ENCODE measurements around the gene PAK6. TPM values are rescaled to one million over a fixed set of nuclear protein-coding genes. Genes with fewer than 3 reads are reported as not detected.

The PAK6 gene
- total RNA-seq, 1 donor from 2014 or later = 13.2 TPM

DNA sequence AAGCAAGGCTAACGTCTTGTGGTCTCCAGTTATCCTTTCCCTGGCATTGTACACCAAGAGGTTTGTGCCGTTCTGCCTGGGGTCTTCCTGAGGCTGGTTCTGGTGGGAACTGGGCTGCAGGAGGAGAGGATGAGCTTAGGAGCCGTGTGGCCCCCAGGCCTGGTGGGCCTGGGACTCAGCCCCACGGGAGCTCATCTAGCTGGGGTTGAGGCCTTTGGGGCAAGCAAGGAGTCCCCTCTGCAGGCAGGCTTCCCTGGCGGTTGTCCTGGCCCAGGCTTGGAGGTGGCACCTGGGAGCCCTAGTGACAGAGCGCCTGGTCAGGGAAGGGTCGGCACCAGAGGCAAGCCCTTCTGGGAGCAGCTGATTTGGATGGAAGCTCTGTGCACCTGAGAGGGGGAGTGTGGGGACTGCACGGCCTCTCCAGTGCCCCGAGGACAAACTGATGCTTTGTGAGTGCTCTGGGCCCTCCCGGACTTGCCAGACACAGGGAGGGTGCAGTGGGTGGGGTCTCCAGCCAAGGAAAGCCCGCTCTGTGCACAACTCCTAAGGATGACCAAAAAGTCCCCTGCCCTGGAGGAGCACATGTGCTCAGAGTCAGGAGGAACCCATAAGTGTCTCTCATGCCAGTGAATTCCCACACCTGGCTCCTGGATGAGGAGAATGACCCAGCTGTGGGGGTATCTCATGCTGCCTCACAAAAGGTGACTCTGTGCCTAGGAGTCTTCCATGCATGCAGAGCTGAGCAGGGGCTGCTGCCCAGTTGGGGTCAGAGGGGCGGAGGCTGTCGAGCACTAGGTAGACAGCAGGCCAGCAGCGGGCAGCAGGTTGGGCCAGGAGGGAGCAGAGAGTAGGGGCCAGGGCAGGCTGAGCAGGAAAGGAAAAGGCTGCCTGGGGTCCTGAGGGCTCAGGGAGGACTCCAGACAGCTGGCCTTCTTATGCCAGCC is 2.7 kb downstream of the PAK6 start:
- no peak overlapping the region for H3K27ac Mint-ChIP-seq
- no peak for DNase-seq (ENCODE audit: low spot score, unreplicated experiment)
- H3K36me3 Mint-ChIP-seq (ENCODE audit: insufficient read depth) = no peaks in the 10 kb centered on the region

DNA sequence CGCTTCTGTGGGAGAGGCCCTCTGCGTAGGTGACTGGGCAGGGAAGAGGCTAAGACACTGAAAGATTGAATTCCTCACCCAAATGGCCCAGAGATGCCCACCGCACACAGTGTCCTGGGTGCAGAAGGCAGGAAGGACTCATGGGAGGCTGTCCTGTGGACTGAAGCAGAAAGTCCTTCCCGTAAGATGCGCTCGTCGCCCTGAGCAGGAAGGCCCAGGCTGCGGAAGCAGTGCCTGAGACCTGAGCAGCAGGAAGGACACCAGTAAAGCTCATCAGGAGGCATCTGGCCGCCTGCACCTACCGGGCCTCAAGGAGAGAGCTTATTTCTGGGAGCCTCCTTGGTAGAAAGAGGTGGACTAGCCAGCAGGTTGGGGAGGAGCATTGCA is 3.3 kb downstream of the PAK6 start:
- no peak for DNase-seq (ENCODE audit: low spot score, unreplicated experiment)
- Mint-ChIP-seq H3K27me3 (peaks cover 9% of the 10 kb centered on the region), H3K36me3 (ENCODE audit: insufficient read depth) (no peaks in the 10 kb centered on the region), H3K4me1 (ENCODE audit: low read depth) (peaks cover 22% of the 10 kb centered on the region), H3K27ac (no peak overlapping the region), H3K9me3 (ENCODE audit: low read depth) (no peaks in the 10 kb centered on the region), H3K4me3 (ENCODE audit: low read depth) (no peak overlapping the region)
- TF ChIP-seq, protein P1, sequence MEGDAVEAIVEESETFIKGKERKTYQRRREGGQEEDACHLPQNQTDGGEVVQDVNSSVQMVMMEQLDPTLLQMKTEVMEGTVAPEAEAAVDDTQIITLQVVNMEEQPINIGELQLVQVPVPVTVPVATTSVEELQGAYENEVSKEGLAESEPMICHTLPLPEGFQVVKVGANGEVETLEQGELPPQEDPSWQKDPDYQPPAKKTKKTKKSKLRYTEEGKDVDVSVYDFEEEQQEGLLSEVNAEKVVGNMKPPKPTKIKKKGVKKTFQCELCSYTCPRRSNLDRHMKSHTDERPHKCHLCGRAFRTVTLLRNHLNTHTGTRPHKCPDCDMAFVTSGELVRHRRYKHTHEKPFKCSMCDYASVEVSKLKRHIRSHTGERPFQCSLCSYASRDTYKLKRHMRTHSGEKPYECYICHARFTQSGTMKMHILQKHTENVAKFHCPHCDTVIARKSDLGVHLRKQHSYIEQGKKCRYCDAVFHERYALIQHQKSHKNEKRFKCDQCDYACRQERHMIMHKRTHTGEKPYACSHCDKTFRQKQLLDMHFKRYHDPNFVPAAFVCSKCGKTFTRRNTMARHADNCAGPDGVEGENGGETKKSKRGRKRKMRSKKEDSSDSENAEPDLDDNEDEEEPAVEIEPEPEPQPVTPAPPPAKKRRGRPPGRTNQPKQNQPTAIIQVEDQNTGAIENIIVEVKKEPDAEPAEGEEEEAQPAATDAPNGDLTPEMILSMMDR (IDR thresholded peaks at IDR 0.05; ENCODE audit: unreplicated experiment) = no peak

More for the DNA sequence above, 2.7 kb downstream of the PAK6 start:
- TF ChIP-seq, protein P1 (IDR thresholded peaks at IDR 0.05; ENCODE audit: unreplicated experiment) = no peak
- no peaks in the 10 kb centered on the region for H3K9me3 Mint-ChIP-seq (ENCODE audit: low read depth)
- peaks cover 22% of the 10 kb centered on the region for H3K4me1 Mint-ChIP-seq (ENCODE audit: low read depth)
- H3K4me3 Mint-ChIP-seq (ENCODE audit: low read depth) = no peak overlapping the region
- H3K27me3 Mint-ChIP-seq = peaks cover 9% of the 10 kb centered on the region

DNA sequence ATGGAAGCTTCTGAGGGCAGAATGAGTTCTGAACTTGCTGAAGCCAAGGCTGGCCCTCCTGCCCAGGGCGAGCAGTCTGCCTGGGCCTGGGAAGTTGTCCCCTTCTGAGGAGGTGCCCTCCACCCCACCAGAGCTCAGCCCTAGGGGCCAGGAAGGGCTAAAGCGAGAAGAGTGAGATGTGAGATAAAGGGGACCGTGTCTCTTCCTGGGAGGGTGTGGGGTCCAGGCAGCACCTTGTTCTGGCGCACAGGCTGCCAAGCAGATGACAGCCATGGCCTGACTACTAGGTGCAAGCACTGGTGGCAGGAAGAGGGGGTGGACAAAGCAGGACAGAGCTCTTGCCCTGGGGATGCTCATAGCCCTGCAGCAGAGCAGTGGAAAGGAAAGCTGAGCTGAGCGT is 3.7 kb downstream of the PAK6 start:
- no peak for DNase-seq (ENCODE audit: low spot score, unreplicated experiment)

DNA sequence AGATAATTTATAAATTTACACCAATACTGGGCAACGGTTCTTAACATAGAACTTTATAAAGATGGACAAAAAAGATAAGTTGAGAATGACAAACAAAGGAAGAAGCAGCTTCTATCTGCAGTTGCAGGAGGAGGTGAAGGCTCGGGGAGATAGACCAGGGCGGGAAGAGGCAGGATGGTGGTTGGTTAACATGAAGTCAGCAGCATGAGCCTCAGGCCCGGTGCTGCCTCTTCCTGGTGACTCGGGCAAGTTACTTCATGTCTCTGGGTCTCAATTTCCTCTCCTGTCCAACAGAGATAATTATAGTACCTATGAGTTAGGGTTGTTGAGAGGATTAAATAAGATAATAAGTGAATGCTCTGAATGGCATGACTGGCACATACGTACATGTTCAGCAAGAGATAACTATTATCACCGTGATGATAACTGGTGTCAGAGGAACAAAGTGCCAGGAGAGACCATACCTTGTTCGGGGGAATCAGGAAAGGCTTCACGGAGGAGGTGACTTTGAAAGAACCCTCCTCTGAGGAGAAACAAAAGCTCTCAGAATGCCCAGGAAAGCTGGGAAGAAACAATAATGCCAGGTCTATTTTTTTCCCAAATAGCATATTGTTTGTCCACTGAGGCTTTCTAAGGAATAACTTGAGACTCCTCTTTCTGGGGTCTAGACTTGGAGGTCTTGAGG is 4.4 kb downstream of the PAK6 start:
- Mint-ChIP-seq H3K4me3 (ENCODE audit: low read depth) (no peak overlapping the region), H3K36me3 (ENCODE audit: insufficient read depth) (no peaks in the 10 kb centered on the region), H3K4me1 (ENCODE audit: low read depth) (peaks cover 21% of the 10 kb centered on the region), H3K27ac (no peak overlapping the region), H3K9me3 (ENCODE audit: low read depth) (no peaks in the 10 kb centered on the region), H3K27me3 (peaks cover 11% of the 10 kb centered on the region)
- TF ChIP-seq, protein P1 (IDR thresholded peaks at IDR 0.05; ENCODE audit: unreplicated experiment) = no peak
- DNase-seq (ENCODE audit: low spot score, unreplicated experiment) = no peak

More for the DNA sequence above, 3.7 kb downstream of the PAK6 start:
- no peaks in the 10 kb centered on the region for H3K9me3 Mint-ChIP-seq (ENCODE audit: low read depth)
- H3K4me3 Mint-ChIP-seq (ENCODE audit: low read depth) = no peak overlapping the region
- peaks cover 11% of the 10 kb centered on the region for H3K27me3 Mint-ChIP-seq
- H3K36me3 Mint-ChIP-seq (ENCODE audit: insufficient read depth) = no peaks in the 10 kb centered on the region
- H3K4me1 Mint-ChIP-seq (ENCODE audit: low read depth) = peaks cover 22% of the 10 kb centered on the region
- TF ChIP-seq, protein P1 (IDR thresholded peaks at IDR 0.05; ENCODE audit: unreplicated experiment) = no peak
- no peak overlapping the region for H3K27ac Mint-ChIP-seq

DNA sequence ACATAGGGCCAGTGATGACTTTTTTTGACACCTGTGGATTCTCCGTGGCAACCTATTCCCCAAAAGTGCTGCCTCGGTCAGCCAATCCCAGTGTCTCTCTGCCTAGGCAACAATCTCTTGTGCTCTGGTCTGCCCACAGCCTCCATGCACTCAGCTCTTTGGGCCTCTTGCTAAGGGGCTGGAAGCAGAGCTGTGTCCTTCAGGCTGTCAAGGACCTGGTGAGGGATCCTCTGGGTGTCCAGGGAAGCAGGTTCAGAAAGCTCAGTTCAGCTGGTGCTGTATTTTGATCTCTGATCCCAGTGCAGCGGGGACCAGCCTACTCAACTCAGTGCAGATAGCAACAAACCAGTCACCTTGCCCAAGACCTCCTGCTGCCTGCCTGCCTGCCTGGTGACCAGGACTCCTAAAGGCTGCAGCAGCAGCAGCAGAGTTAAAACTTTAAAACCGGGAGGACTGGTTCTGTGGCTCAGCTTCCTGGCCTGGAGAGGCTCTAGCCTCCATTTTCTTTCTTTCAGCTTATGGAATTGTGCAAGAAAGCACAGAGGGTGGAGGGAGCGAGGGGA is 6.2 kb downstream of the PAK6 start:
- no peaks in the 10 kb centered on the region for H3K9me3 Mint-ChIP-seq (ENCODE audit: low read depth)
- peak overlapping the region; percentile 86 for H3K27ac Mint-ChIP-seq
- H3K36me3 Mint-ChIP-seq (ENCODE audit: insufficient read depth) = no peaks in the 10 kb centered on the region
- DNase-seq (ENCODE audit: low spot score, unreplicated experiment) = no peak
- TF ChIP-seq, protein P1 (IDR thresholded peaks at IDR 0.05; ENCODE audit: unreplicated experiment) = no peak
- no peak overlapping the region for H3K4me3 Mint-ChIP-seq (ENCODE audit: low read depth)
- H3K27me3 Mint-ChIP-seq = peaks cover 15% of the 10 kb centered on the region
- H3K4me1 Mint-ChIP-seq (ENCODE audit: low read depth) = peaks cover 13% of the 10 kb centered on the region

Data from progenitor cell of endocrine pancreas (in vitro differentiated cells).